Inflammatory macrophage treated with lipopolysaccharide for 4 hours (primary cell): ENCODE data around the gene LPIN3.

Source experiments
- DNase-seq: peaks from one replicate; pipeline ENCODE4 v3.0.0-alpha.2; 2020

The LPIN3 gene

GRCh38 chr20:41352666-41353065 lies 12.0 kb downstream of the LPIN3 start:
- DNase-seq: no peak

- no peak for DNase-seq
Measured at GRCh38 chr20:41353530-41353929, 12.9 kb downstream of the LPIN3 start.

- DNase-seq: no peak
Measured at GRCh38 chr20:41355192-41355591, 14.6 kb downstream of the LPIN3 start.

GRCh38 chr20:41355598-41356203 lies 15.1 kb downstream of the LPIN3 start:
- DNase-seq: no peak

DNA sequence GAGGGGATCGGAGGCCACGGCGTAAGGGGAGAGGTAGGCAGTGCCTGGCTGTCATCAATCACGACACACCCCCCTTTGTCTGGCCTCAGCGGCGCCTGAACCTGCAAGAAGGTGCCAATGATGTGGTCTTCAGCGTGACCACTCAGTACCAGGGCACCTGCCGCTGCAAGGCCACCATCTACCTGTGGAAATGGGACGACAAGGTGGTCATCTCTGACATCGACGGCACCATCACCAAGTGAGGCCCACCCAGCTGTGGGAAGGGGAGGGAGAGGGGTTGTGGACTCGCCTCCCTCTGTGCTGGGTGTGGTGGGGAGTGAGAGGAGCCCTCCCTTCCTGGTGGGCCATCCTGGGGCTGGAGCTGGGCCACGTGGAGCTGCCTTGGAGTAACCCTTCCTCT lies 16.3 kb downstream of the LPIN3 start:
- DNase-seq: no peak

GRCh38 chr20:41357424-41358163 lies 17.0 kb downstream of the LPIN3 start:
- no peak for DNase-seq

- DNase-seq: no peak
Measured at GRCh38 chr20:41358230-41358629, 17.6 kb downstream of the LPIN3 start.

GRCh38 chr20:41358717-41359116 lies 18.1 kb downstream of the LPIN3 start:
- DNase-seq: no peak

DNA sequence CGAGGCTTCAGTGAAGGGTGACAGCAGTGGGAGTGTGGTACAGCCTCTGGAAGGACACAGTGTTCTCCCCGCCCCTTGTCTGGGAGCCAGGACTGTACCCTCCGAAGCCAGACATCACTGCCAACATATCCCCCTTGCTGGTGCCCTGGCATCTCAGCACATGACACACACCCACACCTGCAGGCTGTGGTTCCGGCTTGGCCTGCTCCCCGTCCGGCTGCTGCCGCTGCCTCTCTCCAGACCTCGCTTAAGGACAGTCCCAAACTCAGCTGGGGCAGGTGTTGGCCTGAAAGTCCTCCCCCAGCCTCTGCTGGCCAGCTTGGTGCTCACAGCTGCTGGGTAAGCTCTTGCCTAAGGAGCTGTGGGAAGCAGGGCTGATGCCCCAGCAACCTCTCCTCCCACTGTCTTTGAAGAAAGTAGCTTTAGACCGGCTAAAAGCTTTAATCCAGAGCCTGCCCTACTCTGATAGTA lies 19.0 kb downstream of the LPIN3 start:
- DNase-seq: no peak

DNA sequence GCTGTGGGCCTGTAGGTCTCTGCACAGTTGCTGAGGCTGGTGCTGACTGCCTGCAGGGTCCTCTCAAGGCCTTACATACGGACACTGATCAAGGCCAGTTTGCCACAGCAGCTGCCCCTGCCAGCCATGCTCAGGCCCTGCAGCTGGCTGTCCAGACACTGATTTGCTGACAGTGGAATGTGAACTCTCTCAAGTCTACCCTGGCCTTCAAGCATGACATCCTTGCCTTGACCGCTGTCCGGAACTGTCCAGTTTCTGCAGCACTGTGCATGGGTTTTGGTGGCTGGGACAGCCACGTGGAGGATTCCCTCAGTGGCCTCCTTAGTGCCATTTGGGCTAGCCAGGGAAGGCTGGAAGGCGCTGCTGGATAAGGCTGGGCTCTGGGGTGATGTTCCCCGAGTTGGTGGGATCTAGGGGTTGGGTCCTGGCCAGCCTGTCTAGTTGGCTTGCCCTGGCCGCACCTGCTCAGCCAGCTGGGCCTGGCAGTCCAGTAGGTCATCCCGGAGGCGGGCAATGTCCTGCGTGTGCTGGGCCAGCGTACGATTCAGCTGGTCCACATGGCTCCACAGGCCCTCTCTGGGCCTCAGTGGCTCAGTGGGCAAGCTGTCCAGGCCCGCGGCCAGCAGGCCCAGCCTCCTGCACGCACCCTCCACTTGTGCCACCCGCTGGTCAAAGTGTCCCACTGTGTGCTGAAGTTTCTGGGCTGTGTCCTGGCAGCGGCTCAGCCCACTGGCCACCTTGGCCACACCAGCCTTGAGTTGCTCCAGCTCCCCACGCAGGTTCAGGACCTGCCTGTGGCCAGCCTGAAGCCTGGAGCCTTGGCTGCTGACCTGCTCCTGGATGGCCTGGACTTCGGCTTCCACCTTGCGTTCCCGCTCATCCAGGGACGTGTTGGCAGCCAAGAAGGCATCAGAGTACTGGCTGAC lies 20.5 kb downstream of the LPIN3 start:
- DNase-seq: no peak

DNA sequence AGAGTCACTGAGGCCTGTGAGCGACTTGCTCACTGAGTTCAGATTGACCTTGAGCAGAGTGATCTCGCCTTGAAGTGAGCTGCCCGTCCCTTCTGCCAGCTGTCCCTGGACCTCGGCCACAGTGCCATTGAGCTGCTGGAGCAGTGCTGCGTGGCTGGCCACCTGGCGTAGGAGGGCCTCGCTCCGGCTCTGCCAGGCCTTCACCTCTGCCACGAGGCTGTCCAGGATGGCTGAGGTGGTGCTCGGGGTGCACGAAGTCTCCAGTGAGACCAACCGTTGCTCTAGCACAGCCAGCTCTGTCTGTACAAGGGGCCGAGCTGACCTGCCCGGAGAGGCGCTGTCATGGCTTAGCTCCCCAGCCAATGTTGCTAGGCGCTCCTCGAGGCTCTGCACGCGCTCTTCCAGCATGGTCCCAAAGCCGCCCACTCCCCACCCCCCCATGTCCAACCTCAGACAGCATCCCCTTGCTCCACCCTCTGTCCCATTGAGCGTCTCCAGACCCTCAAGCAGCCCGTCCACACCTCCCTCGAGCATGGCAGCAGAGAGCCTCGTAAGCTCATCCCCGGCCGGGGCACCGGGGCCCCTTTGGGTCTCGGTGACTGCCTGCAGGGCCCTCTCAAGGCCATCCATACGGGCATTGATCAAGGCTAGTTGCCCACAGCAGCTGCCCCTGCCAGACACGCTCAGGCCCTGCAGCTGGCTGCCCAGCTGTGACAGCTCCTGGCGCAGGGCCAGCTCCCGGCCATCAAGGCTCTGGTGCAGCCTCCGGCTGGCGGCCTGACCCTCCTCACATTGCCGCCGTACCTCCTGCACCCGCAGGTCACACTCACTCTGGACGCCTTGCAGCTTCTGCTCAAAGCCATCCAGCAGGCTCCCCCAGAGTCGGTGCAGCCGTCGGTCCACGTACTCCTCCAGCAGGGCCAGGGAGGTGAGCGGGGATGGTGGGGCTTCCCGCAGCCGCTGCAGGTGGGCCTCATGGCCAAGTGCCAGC lies 21.4 kb downstream of the LPIN3 start:
- DNase-seq: no peak

DNA sequence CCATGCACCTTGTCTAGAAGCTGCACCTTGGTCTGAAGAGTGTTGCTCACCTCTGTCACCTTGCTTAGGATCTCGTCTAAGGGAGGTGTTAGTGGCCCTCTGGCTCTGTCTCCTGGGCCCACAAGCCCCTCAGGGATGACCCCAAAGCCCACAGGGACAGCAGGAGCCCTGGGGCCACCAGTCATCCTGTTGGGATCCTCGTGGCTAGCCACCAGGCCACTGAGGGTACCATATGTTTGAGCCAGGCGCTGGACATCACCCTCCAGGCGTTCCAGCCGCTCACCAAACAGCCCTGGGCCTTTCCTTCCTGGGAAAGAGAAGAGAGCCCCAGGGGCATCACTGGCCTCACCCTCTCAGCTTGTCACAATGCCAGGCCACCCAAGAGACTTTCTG lies 22.1 kb downstream of the LPIN3 start:
- DNase-seq: no peak

DNA sequence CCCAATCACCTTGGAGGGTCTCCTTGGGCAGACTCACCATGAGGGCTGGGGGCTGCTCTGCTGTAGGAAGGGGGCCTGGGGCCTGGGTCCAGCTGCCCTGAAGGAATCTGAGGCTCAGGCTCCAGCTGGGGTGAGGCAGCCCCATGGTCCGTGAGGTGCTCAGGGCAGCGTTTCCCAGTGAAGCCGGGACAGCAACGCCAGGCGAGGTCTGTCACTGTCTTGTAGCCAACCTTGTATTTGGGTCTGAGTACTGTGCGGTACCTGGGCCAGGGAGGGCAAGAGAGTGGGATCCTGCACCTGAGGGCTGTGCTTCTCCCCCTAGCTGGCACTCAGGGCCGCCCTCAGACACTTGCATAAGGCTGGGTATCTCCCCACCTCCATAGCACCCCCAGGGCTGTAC lies 23.0 kb downstream of the LPIN3 start:
- DNase-seq: no peak

GRCh38 chr20:41364236-41364855 lies 23.7 kb downstream of the LPIN3 start:
- DNase-seq: no peak

DNA sequence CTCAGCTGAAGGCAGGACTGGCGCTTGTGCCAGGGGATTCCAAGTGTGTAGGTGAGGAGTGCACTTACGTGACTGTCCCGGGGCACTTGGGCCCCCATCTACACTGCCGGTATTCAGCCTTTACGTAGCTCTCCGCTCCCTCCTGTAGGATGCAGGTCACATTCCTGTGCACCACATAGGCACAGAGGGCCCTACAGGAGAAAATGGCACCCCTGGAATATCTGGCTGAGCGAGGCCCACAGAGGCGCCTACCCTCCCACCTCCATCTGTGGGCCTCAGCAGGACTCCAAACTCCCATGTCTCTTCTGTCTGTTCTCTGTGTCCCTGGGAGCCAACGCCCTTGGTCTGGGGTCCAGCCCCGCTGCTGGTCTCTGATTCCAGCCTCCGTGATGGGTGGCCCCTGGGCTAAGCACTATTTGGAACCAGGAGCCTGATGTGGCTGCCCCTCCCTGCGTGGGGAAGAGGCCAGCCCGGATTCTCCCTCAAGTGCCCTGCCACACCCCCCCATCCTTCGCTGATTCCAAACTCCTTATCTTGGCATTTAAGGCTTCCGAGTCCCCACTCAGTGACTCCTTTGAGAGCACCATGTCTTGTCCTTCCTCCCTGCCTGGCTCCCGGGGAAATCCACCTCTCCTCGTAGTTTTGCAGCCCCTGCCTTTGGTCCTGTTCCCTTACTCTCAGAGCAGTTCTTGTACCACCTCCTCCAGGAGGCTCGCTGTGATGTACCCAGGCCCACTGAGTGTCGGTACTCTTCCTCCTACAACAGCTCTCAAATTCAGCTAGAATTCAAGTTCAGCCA lies 24.5 kb downstream of the LPIN3 start:
- no peak for DNase-seq

DNA sequence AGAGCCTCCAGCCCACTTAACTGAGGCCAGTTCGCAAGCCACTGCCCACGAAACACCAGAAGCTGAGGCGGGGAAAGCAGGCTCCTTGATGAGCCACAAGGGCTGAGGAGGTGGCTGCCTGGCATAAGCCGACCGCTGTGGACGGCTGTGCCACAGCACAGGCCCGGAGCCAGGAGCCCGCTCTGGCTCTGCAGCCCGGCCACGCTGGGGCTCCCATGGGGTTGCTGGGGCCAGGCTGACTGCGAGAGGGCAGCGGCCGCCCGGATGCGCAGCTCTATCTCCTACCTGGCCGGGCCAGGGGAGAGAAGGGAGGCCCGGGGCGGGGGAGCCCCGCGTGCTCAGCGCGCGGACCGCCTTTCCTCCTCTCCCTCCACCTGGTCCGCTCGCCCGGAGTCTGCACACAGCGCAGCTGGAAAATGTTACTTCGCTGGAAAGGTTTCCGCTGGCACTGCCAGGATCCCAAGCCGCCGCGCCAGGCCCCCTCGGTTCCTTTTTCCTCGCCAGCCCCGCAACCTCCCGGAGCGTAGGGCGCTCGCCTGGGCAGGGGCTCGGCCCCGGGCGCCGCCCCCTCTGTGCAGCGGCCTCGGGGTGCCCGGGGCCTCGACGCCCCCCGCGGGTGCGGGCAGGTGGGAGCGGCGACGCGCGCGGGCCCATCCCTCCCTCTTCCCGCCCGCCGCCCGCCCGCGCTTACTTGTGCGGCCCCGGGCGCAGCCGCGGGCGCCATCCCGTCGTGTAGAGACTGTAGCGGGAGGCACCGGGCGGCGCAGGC lies 25.3 kb downstream of the LPIN3 start:
- DNase-seq: no peak

- no peak for DNase-seq
Measured at GRCh38 chr20:41366546-41367392, 26.1 kb downstream of the LPIN3 start, which contains the start of gene EMILIN3. Gene EMILIN3 (minus strand): TSS chr20:41366818. CDS start chr20:41366634, 184 bp downstream.

GRCh38 chr20:41367393-41367695 lies 26.7 kb downstream of the LPIN3 start:
- DNase-seq: no peak

- DNase-seq: no peak
Measured at GRCh38 chr20:41367956-41368355, 27.3 kb downstream of the LPIN3 start.
